HG03378 (cell line): ENCODE measurements around the gene LMAN1.

ENCODE experiments used
- ATAC-seq: cut with Tn5 transposase; IDR thresholded peaks from one replicate; pipeline ENCODE4 v1.9.1; 2021; ENCODE audit warnings: mild to moderate bottlenecking, moderate library complexity; ENCODE audit not compliant: unreplicated experiment

LMAN1 gene

DNA sequence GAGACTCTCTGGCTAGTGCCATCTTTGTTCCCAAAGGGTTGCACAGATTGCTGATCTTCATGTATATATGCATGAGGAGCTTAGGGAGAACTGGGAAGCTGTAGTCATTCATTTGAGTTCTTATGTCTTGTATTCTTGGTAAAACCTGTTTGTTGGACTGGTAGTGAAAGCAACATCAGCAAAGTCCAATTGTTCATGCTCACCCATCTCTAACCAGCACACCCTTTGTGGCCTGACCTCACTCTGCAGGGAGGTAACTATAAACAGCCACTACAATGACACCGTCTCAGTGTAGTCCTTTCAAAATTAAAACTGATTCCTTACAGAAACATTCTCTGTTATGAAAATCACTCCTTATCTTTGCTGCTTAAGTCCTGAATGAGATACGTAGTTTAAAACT, 13.9 kb upstream of the LMAN1 start:
- ATAC-seq, result no peak

DNA sequence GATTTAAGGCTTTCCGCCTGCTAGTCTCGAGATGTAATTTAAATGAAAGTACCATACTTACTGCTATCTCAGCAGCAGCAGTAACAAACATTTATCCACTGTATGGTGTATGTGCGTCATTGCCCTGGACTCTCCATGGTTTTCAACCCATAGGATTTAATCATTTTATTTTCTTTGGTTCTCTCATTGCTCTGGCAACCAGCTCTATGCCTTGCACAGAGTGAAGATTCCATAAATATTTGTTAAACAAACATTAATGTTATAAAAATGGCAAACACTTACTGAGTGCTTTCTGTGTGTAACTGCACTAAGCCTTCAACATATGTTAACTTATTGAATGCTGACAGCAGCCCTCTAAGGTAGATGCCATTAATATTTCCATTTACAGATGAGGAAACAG, 1.3 kb upstream of the LMAN1 start:
- no peak for ATAC-seq

DNA sequence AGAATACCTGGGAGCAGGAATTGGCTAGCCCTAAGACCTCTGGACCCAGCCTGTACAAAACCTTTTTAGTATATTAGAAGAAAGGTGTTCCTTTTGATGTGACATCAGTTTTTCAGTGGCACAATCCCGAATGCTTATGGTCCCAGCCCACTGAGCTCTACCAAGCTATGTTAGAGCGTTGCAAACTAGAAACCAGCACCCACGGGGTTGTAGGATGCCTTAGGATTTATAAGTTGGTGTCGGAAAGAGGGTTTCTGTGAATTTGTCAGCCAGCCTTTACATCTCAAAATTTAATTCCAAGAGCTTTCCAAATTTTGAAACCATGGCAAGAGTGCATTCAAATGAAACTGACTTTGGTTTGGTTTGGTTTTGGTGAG, 499 bp upstream of the LMAN1 start:
- peak; percentile 21 for ATAC-seq

DNA sequence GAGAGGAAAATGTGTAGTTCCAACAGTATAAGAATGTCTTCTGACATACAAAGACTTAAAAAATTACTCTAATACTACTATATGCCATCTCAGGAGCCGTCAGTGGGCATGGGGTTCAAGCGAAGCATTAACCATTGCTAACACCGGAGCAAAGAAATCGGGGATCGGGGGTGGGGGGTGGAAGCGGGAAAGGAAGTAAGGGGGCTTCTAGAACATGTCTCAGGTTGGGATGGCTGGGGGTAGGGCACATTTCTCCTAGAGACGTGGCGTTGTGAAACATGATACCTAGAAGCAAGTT, 702 bp downstream of the LMAN1 start:
- ATAC-seq, result no peak

DNA sequence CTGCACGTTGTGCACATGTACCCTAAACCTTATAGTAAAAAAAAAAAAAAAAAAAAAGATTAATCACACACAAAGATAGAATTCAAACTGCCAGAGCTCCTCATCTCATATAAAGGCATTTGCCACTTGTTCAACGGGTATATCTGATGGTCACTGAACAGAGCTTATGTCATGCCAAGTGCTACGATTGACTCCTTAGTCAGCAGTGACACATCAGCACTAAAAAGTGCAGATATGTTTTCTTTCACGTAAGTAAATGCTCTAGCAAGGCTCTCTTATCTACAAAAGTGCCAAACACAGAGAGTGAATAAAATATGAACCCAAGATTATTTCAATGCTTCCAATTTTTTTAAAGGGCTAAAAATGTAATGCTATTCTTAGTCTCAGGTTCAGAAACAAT, 1.1 kb downstream of the LMAN1 start:
- ATAC-seq, result no peak

DNA sequence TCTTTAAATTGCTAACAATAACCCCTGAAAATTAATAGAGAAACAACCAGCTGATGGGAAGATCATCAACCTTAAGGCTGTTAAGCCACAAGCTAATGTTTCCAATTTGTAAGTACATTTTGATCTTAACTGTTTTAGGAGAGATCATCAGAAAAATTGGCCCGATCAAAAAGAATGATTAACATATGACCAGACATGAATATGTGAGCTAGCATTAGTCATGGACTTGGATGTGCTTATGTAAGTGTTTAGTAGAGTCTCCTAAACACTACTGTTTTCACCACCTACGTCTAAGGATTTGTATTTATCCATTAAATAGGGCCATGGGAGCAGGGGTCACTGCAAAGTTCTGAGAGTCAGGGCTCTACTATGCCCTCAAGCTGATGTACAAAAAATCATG, 4.3 kb downstream of the LMAN1 start:
- ATAC-seq, result no peak

DNA sequence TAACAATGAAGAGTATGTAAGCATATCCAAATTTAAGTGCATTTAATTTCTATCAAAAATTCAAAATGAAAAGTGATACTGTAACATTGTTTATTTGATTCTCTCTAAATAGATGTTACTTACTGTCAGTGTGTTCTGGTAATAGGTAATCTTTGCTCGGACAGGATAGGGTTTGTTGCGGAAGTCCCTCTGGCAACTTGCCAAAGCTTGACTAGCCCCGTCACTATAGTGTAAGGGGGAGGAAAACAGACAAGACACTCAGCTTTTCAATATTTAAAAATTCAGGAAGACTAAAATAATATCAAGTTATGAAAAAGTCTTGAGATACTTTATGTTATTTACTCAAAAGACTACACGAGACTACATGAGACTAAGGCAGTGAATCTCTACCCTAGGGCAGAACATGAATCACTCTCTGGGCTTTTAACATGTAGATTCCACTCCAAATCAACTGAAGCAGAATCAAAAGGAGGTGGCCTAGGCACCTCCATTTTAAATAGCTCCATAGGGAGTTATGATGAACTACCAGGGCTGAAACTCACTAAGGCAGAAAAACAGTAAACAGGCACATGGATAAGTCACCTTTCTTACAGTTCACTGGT, 5.9 kb downstream of the LMAN1 start:
- no peak for ATAC-seq

DNA sequence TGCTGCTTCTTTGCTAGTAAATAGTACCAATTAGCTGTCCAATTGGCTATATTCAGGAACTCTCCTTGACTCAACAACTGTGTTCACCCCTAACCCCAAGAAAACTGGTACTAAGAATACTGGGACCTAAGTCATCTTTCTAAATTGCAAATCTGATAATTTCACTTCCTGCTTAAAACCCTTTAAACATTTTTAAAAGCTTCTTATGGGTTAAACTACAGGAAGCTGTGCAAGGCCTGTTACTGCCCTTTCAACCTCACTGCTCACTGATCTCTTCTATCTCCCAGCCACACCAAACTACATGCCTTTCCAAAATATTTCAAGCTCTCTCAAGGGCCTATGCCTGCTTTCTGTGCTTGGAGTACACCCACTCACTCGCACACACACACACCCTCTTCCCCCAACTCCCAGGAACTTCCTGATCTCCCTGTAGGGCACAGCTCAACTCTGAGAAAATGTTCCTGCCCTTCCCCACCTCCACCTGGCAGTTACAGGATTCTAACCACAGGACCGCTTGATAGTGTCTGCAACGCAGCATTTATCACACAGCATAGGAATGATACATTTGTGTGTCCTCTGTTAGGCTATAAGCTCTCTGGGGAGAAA, 6.7 kb downstream of the LMAN1 start:
- no peak for ATAC-seq

DNA sequence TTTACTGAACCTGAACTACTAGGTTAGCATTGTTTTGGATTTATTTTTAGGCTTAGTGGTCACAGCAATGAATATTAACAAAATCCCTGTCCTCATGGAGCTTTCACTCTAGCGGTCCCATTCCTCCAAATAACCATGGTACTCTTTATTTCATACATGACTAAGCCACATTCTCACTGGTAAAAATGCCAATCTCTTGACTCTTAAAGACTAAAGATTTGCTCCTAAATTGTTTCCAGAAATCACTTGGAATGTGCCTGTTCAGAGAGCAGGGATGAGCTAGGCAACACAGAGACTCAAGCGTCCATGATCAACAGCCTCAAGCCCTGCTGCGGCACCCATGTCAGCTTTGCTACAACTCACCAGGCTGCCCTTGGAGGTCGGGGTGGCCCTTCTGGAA, 13.5 kb downstream of the LMAN1 start:
- no peak for ATAC-seq

DNA sequence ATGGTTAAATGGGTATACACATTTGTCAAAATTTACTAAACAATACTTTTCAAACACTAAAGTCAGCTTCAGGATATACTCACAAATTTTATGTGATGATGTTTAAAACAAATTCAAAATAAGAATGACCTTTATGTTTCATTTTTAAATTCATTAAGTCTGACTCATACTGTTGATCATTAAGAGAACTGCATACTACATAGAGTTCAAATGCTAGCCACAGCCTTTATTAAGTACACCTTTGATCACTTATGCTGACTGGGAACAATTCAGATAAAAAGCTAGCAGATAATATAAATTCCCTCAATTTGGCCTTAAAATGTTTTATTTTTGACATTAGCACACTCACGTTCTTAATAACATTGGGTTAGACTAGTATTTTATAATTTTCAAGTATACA, 14.1 kb downstream of the LMAN1 start:
- no peak for ATAC-seq

DNA sequence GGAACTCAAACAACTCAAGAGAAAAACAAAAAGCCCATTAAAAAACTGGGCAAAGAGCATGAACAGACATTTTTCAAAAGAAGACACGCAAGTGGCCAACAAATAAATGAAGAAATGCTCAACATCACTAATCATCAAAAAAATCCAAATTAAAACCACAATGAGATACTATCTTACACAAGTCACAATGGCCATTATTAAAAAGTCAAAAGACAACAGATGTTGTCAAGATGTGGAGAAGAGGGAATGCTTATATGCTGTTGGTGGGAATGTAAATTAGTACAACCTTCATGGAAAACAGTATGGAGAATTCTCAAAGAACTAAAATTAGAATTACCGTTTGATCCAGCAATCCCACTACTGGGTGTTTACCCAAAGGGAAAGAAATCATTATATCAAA, 15.1 kb downstream of the LMAN1 start:
- ATAC-seq, result no peak

DNA sequence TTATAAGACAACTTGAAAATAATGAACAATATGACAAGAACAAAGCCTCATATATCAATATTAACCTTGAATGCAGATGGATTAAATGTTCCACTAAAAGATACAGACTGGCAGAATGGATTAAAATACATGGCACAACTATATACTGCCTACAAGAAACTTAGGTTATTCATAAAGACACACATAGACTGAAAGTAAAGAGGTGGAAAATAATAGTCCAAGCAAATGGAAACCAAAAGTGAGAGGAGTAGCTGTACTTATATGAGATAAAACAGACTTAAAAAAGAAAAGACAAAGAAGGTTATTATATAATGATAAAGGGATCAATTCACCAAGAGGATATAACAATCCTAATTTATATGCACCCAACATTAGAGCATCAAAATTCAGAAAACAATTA, 18.2 kb downstream of the LMAN1 start:
- ATAC-seq, result no peak

DNA sequence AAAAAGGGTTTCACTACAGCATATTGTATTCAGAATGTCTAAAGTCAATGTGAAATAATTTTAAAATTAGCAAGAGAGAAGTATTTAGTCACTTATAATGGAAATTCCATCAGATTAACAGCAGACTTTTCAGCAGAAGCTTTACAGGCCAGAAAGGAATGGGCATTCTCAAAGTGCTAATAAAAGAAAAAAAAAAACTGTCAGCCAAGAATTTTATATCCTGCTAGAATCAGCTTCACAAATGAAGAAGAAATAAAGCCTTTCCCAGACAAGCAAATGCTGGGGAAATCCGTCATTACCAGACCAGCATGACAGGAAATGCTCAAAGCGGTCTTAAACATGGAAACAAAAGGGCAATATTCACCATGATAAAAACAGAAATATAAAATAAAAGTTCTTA, 18.8 kb downstream of the LMAN1 start:
- no peak for ATAC-seq

DNA sequence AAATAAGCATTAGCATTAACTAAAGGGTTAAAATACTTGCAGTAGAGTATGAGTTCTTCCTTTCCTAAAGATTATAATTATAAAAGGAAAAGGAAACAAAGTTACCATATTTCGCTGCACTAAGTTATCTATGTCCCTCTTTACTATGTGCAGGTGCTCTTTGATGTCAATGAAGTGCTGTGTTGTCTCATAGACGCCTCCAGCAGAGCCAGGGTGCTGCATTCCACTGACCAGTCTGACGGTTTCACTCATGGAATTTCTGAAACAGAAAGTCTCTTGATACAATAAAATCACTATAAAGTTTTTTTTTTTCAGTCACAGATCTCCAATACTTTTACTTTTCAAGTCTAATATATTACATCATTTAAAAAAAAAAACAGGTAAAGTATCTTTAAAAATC, 26.1 kb downstream of the LMAN1 start:
- no peak for ATAC-seq

DNA sequence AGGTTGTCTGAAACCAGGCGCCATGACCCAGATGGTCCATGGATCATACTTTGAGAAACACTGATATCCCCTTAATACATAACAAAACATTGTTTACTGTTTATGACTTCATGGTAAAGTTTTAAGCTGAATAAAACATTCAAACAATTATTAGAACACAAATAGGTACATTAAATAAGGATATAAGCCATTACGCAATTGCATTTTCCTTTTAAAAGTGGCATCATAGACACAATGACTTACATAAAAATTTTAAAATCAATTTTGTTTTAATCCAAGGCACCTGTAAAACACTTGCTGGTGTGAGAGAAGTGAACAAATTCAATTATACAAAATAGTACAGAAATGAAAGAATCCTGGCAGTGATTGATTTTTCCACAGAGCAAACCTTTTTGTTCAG, 30.4 kb downstream of the LMAN1 start:
- ATAC-seq, result no peak

DNA sequence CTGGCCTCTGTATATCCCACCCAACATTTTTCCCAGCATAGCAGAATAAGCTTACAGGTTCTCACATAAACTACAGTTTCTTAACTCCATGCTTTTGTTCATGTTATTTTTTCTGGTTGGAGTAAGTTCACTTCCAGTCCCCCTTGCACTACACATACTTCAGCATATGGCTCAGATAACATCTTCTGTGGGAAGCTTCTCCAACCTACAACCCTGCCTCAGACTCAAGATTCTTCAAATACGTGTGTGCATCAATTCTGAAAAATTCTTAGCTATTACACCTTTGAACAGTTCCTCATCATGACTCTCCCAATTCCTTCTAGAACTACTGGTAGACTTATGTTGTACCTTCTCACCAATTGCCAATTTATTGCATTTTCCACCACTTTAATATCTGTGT, 33.1 kb downstream of the LMAN1 start:
- no peak for ATAC-seq

DNA sequence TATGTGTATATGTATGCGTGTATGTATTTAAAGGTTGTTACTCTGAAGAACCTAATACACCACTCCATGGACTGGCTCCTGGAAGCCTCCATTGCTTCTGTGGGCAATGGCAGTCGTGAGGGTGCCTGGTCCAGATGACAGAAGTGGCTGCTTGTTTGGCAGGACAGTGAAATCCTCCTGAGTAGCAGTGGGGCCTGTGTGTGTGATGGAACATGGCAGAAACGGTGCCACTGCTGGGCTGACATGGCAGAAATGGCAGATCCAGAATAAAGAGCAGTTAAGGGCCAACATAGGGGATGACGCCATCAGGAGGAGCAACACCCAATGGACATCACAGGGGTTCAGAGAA, 34.5 kb downstream of the LMAN1 start:
- no peak for ATAC-seq

DNA sequence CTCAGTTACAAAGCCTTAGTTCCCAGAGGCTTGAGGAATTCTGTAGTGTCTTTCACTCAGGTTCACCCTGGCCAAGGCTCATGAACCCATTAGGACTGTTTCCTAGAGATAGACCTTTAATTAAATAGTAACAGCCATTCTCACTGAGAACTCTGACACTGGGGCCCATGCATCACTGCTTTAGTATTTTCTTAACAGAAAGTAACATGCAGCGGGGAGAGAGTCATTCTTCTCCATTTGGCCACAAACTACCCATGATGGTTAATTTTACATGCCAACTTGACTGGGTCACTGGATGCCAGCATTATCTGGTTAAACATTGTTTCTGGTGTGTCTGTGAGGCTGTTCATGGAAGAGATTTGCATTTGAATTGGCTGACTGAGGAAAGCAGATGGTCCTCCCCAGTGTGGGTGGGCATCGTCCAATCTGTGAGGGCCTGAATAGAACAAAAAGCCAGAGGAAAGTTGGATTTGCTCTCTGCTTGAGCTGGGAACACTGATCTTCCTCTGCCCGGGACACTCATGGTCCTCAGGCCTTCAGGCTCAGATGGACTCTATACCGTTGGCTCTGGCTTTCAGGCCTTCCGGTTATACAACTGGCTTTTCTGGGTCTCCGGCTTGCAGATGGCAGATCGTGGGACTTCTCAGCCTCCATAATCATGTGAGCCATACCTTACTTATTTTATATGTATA, 35.0 kb downstream of the LMAN1 start:
- no peak for ATAC-seq

DNA sequence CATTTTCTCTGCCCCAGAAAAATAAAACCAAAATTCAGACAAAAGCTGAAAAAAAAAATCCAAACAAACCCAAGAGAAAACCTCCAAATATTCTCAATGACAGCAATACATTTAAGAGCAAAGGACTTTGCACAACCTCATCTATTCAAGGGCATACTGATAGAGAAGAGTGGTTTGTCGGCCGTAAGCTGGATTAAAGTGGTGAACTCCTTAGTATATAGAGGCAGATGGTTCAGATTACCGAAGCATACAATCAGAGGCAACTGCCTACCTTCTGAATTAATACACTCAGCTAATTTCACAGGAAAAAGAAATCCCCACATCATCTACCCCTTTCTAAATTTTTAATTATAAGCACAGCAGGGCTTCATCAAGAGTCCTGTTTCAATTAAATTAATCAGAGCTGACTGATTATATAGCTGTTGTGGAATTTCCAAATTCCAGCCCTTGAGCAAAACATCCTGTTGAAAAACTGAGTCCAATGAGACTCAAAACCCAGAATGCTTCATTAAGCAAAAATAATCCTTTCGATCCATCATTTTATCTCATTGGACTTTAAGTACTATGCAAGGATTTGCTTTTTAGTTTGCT, 40.5 kb downstream of the LMAN1 start, which contains the start of gene CPLX4:
CPLX4 (minus strand) TSS at position 190 of the 591 bp plus-strand sequence; CDS start at position 3, 187 bp downstream.
- no peak for ATAC-seq

DNA sequence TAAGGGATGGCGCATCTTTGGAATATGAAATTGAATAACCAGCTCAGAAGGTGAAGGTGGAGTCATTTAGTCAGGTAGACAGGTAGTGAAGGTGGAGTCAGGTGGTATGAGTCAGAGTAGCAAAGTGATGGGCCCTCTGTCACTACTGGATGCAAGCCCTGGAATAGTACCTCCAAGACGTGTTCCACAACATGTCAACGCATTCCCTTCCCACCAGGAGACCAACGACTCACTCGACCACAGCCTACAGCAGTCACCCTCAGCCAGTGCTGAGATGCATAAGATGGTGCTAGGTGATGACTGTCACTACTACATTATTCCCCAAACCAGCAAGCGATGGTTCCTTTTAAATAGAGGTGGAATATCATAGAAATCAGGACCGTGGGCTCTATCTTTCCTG, 47.4 kb downstream of the LMAN1 start:
- no peak for ATAC-seq

DNA sequence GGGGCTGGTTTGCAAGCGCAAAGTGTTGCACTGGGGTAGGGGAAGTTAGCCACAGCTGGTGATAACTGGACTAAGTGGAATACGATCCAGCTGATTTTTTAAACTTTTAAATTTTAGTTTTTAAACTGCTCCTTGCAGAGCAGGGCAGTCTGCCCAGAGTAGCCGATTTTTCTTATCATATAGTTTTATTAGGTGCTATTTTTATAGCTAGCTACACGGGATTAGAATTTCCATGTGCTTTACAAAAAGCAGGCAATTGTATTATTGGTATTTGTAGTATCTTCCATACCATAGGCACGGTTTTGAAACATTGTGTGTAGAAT, 50.2 kb downstream of the LMAN1 start:
- ATAC-seq, result no peak

DNA sequence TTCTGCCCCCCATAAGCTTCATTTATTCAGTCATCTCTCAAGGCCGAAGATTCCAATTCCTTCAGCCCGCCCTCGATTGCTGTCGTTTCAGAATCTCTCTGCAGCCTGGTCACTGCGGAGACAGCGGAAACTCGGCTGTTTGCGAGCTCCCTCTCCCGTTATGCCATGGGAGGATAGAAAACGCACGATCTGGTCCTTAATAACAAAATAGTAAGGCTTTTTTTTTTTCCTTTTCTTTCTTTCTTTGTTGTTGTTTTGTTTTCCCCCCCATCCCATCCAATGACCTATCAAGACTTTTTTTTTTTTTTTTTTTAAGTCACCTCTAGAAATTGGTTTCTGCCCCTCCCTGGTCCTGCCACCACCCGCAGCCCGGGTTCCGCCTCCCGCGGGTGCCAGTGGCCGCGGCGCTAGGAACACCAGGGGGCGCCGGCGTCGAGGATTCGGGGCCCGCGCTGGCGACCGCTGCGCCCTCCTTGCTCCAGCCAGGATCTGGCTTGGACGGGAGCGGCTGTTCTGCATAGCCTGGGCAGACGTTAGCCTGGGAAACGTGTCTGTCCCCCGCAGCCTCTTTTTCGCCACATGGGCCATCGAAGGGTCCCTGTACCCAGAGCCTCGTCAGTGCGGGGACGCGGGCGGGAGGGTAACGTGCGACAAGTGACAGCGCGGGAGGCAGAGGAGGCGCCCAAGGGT, 50.7 kb downstream of the LMAN1 start:
- peak; percentile 65 for ATAC-seq
